NOMO-1 (cell line): ENCODE results near the gene VAC14.

ENCODE experiments used
- DNase-seq, 2 experiments: peaks; one replicate each; lab custom pipeline; 2025; ENCODE audit not compliant: unreplicated experiment in 2 of 2; lab: John Stamatoyannopoulos, UW

Gene VAC14

DNA sequence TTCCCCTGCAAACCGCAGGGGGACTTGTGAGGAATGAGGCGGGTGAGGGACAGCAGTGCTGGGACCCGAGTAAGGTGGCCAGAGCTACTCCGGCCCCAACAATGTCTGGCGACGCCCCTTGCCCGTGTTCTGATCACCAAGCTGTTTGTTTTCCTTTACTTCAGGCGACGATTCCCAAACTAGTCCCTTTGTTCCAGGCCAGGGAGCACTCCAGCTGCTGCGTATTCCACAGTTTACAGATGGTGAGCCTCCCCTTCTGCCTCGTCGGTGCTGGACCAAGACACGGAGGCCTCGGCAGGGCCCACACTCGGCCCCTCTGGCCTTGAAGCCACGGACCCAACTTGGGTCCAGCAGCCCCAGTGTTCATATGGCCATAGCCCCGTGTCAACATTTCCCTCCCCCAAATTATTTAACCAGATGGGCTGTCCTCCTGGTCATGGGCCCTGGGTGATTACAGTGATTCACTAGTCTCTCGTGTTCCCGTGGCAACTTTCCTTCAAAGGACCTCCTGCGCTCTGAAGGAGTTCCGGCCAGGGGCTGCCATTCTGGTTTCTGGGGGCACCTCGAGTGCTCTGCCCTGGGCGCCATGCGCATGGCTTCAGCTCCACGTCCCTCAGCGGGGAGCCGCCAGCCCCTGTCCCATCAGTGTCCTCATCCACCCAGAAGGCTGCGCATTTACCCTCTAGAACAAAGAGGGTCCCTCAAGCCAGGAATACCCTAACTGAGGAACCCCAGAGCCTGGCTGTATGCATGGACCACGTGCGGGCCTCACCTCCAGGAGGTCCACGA is 90.3 kb downstream of the VAC14 start:
- no peak for DNase-seq

DNA sequence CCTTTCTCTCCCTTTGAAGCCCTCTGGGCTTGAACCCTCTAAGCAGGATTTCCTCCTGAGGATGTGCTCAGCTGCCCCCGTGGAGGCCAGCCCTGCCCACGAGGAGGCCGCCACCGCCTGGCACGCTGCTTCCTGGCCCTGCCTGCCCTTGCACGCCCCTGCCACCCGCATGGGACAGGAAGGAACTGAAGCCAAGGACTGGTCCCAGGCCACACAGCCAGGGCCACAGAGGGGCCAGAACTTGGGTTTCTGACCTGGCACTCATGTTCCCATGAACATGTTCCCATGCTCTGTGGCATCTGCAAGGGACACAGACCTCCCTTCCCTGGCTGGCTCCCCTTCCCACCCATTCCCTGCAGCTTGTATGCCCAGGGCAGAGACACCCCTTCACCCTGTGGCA is 91.0 kb downstream of the VAC14 start:
- no peak for DNase-seq

DNA sequence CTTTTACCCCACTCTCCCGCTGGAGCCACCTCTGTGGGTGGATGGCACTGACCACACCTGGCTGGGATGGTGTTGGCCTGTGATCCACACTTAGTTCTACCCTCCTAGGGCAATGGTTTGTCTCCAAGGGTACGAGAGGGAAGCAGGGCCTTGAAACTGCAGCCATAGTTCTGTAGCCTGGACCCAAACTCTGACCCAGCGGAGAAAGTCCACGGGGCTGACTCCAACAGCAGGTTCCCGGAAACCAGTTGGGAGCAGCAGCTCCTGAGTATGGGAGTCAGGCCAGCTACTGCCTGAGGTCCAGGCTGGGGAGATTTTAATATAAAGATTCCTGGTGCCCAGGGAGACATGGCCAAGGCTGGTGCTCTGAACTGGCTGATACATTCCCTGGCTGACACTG is 91.5 kb downstream of the VAC14 start:
- no peak for DNase-seq

- no peak for DNase-seq
Measured at GRCh38 chr16:70708366-70709246, 92.4 kb downstream of the VAC14 start.

DNA sequence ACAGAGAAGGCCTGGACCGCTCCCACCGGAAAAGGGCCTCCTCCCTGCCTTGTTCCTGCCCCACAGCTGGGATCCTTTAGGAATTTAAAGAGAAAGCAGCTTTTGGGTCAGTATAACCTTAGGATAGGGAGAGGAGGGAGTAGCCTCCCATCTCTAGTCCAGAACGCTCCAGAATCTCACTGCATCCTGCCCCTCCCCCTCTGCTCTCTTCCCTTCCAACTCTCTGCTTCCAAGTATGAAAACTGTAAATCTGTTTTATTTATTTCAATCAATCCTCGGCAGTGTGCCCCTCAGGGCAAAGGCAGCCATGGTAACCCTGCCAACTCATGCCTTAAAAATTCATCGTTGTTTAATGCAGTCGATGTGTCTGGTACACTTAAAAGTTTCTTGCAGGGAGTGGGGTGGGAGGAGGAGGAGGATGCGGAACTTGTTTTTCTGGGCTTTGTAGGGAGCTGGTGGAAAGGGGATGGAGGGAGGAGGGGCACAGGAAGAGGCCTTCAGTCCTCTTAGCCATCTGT is 94.0 kb downstream of the VAC14 start:
- DNase-seq = no peak

GRCh38 chr16:70705056-70705455 is 95.9 kb downstream of the VAC14 start:
- no peak for DNase-seq

GRCh38 chr16:70704586-70704985 is 96.4 kb downstream of the VAC14 start:
- no peak for DNase-seq

GRCh38 chr16:70703835-70704381 is 97.0 kb downstream of the VAC14 start:
- DNase-seq = no peak

GRCh38 chr16:70703041-70703834 is 97.7 kb downstream of the VAC14 start:
- no peak for DNase-seq

DNA sequence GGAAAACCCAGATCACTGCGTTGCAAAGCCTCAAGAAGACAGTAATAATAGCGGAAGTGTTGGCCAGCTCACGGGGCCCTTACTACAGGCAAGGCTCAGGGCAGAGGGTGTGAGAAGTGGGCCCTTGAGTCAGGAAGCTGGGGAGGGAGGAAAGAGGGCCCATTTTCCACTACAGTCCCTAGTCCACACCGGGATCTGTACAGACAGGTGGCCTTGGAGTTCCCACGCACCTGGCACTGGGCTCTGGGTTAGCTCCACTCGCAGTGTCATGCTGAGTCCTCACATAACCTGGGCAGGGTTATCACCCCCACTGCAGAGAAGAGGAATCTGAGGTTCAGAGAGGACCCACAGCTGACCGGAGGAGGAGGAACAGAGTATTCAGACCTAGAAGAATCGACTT is 98.3 kb downstream of the VAC14 start:
- DNase-seq = no peak

GRCh38 chr16:70701998-70702397 is 99.0 kb downstream of the VAC14 start:
- no peak for DNase-seq

GRCh38 chr16:70701596-70701995 is 99.4 kb downstream of the VAC14 start:
- DNase-seq = no peak

DNA sequence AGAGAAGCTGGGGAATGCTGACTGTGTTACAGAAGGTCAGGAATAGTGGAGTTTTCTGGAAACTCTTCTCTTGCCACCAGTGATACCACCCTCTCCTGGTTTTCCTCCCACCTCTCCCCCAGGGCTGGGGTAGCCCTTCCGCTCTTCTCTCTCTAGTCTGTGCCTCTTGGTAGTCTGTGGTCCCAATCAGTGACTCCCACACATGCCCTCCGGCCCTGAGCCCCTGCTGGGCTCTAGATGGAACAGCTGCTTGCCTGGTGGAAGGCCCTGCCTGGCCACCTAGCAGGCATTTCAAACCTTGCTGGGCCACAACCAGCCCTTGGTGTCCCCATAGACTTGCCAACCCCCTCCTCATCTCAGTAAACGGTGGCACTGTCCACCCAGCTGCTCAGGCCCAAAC is 99.9 kb downstream of the VAC14 start:
- DNase-seq = no peak

GRCh38 chr16:70700101-70701020 is 100.6 kb downstream of the VAC14 start:
- DNase-seq = no peak

DNA sequence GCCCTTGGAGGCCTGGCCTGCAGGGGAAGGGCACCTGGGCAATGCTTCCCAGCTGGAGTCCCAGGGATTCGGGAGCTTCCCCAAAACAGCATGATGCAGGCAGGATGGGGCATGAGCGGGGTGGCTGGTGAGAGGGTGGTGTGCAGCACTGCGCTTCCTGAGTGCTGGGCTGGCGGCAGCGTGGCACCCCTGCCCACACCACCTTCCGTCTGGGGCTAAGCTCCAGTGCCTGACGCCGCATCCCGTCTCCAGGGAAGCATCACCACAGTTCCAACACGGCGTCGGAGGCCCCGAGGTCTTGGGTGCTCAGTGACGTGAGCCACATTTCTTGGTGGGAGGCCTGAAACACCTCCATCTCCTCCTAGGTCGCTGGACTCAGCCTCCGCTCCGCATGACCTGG is 101.3 kb downstream of the VAC14 start:
- no peak for DNase-seq

DNA sequence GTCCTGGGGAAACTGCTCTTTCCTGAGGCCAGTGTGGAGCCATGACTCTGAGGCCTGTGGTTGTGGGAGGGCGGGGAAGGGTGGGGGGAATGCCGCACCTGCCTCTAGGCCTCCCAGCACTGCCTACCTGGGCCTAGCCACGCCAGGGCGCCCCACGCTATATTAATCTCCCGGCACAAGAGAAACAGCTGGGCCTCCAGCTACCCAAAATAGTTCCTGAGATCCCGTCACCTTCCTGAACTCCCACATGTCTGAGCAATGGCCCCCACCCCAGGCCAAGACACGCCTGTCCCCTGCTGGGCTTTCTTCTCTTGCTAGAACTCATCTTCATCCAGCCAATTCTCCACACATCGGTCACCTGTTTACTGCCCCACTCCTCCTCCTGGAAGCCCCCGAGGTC is 102.1 kb downstream of the VAC14 start:
- no peak for DNase-seq

DNA sequence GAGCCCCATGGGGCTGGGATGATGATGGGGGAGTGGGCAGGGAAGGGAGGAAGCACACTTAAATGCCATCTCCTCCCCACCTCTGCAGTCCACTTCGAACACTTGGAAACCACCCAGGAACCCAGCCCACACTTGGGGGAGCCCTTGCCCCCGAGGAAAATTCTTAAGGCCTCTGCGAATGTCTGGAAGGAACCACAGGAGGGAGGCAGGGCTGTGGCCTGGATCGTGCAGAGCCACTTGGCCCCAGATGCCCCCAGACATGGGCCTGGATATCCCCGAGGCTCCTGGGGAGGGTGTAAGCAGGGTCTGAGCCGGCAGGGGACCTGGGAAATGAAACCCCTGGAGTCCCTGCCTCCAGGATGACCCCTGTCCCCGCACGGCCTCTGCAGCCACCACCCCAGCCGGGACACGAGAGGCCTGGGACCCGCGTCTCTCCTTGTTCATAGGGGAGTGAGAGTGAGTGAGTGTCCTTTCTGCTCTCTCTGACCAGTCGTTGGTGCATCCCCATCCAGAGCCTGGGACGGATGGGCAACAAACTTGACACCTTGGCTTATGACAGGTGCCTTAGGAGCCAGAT is 103.3 kb downstream of the VAC14 start:
- DNase-seq = no peak

DNA sequence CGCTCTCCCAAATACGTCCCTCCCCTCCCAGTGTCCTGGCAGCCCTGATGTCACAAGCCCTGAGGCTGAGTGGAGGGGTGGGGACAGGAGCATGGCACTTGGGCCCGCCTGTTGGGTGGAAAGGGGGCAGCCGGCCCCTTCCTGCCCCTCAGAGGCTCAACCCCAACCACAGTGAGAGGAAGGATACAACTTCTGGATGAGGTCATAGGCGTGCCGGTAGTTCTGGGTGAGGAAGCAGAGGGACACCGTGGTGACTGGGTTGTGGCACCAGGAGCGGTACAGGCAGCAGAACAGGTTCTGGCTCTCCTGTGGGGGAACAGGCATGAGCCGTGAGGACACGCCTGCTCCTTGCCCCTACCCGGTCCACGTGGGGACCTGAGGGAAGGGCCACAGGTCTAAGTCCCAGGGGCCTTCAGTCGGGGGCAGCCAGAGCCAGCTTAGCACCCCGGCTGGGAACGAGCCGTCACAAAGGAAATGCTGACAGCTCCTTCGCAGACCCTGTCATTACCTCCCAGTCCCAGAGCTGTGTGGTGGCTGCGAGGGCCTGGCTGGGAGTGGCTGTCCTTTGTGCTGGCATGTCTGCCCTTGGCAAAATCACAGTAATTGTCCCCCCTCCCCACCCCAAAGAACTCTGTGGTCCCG is 103.9 kb downstream of the VAC14 start:
- DNase-seq = no peak

DNA sequence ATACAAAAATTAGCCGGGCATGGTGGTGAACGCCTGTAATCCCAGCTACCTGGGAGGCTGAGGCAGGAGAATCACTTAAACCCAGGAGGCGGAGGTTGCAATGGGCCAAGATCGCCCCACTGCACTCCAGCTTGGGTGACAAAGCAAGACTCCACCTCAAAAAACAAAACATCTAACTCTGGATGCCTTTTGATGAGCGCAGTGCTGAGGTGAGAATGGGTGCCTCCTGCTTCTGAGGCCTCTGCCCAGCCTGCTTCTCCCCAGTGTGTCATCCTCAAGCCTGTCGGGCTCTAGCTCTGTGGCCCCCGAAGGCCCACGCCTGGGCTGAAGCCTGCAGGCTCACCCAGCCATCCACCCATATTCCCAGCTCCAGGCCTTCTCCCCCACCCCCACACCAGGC is 104.6 kb downstream of the VAC14 start:
- no peak for DNase-seq
